GM12878 (cell line): ENCODE measurements around the gene CPD. TPM values are rescaled to one million over a fixed set of nuclear protein-coding genes. Genes with fewer than 3 reads are reported as not detected.

Experiments used
- ATAC-seq: fragments of 200-7000 bp; cut with Tn5 transposase; 3 replicates; pipeline ENCODE4 v1.9.1; 2020; ENCODE audit warnings: mild to moderate bottlenecking, moderate library complexity
- BruUV-seq: library from RNA; stranded (reverse); fragments of 400-500 nt; replicated peaks from 2 replicates; lab custom pipeline; 2021; lab: Mats Ljungman, UMichigan
- CTCF ChIA-PET: fragments of 300-600 bp; sonication (Branson Sonifier 250); formaldehyde crosslinking; extraction: SDS; loops from one replicate; lab custom pipeline; 2021; ENCODE audit warnings: inconsistent platforms; lab: Yijun Ruan, JAX
- POLR2A ChIA-PET: fragments of 350-600 bp; formaldehyde crosslinking; extraction: SDS; loops from one replicate; lab custom pipeline; 2021; ENCODE audit warnings: inconsistent platforms; lab: Charles Lee
- RAD21 ChIA-PET: fragments of 300-600 bp; sonication (Branson Sonifier 250); formaldehyde crosslinking; loops from one replicate; lab custom pipeline; 2023; ENCODE audit warnings: antibody characterized with exemption; ENCODE audit not compliant: unreplicated experiment; lab: Charles Lee
- SMC1A ChIA-PET: fragments of 300-600 bp; sonication (Branson Sonifier 250); formaldehyde crosslinking; loops from one replicate; lab custom pipeline; 2023; ENCODE audit not compliant: unreplicated experiment, uncharacterized antibody; lab: Charles Lee
- DNase-seq: peaks from one replicate; pipeline ENCODE4 v3.0.0-alpha.2; 2011; ENCODE audit warnings: low read depth, low spot score
- FAIRE-seq: peaks from 3 replicates; lab custom pipeline; 2011; peaks lifted over from hg19 to GRCh38; lab: Jason Lieb, UNC
- H2AFZ ChIP-seq: 2 replicates; pipeline ENCODE4 v1.6.0; 2011; ENCODE audit warnings: low read depth, low read length, control low read depth; ENCODE audit not compliant: control insufficient read depth
- H3K27ac ChIP-seq: 2 replicates; pipeline ENCODE4 v1.5.1; 2011; ENCODE audit warnings: control low read depth; ENCODE audit not compliant: control insufficient read depth, insufficient read depth
- H3K27me3 ChIP-seq, 2 experiments: replicated peaks in 1 of 2; 2 replicates each; pipeline versions ENCODE4 v1.6.0 to v1.6.1; 2011; ENCODE audit warnings: low read length in 1 of 2; ENCODE audit not compliant: control insufficient read depth in 2 of 2, insufficient read depth in 2 of 2
- H3K36me3 ChIP-seq, 2 experiments: 2 replicates each; pipeline ENCODE4 v1.5.1; 2011; ENCODE audit warnings: low read length in 1 of 2; ENCODE audit not compliant: control insufficient read depth in 2 of 2, insufficient read depth in 2 of 2
- H3K4me1 ChIP-seq: 2 replicates; pipeline ENCODE4 v1.6.1; 2011; ENCODE audit warnings: mild to moderate bottlenecking, low read length, moderate library complexity, mixed read lengths; ENCODE audit not compliant: control insufficient read depth, insufficient read depth
- H3K4me2 ChIP-seq: 2 replicates; pipeline ENCODE4 v1.6.0; 2011; ENCODE audit warnings: control low read depth; ENCODE audit not compliant: control insufficient read depth, insufficient read depth
- H3K4me3 ChIP-seq: fragments of 200-600 bp; sonication (generic); 2 replicates; pipeline ENCODE4 v1.5.1; 2016
- H3K79me2 ChIP-seq: 2 replicates; pipeline ENCODE4 v1.6.0; 2011; ENCODE audit warnings: low read length; ENCODE audit not compliant: control insufficient read depth, insufficient read depth
- H3K9ac ChIP-seq: 2 replicates; pipeline ENCODE4 v1.8.0; 2011; ENCODE audit warnings: low read length, control low read depth, mixed read lengths; ENCODE audit not compliant: control insufficient read depth, insufficient read depth
- H3K9me3 ChIP-seq: replicated peaks from 3 replicates; pipeline ENCODE4 v1.5.1; 2011; ENCODE audit warnings: mild to moderate bottlenecking, low read length; ENCODE audit not compliant: control insufficient read depth, insufficient read depth
- H4K20me1 ChIP-seq: 2 replicates; pipeline ENCODE4 v1.6.0; 2011; ENCODE audit not compliant: control insufficient read depth, insufficient read depth
- HCFC1 ChIP-seq: fragments of 150-350 bp; IDR thresholded peaks from 2 replicates; pipeline ENCODE4 v1.6.1; 2014; ENCODE audit warnings: low read length
- MEF2B ChIP-seq: fragments of 450-650 bp; IDR thresholded peaks from 2 replicates; pipeline ENCODE4 v1.6.1; 2018; ENCODE audit warnings: mild to moderate bottlenecking, moderate library complexity; ENCODE audit not compliant: partially characterized antibody, poor library complexity, severe bottlenecking
- NR2C1 ChIP-seq: fragments of 450-650 bp; IDR thresholded peaks from 2 replicates; pipeline ENCODE4 v1.6.1; 2017; ENCODE audit warnings: antibody characterized with exemption, mild to moderate bottlenecking, moderate library complexity
- SREBF2 ChIP-seq: IDR thresholded peaks from 2 replicates; pipeline ENCODE4 v1.6.1; 2012; ENCODE audit warnings: mild to moderate bottlenecking, low read length
- ZNF384 ChIP-seq: IDR thresholded peaks from 2 replicates; pipeline ENCODE4 v1.6.1; 2012; ENCODE audit warnings: low read depth, mild to moderate bottlenecking, low read length, improper control_type of control experiment, borderline replicate concordance
- WGBS: methylation state at CpG from one replicate; pipeline ENCODE4 v1.1.6; 2016; ENCODE audit warnings: low lambda C conversion rate; ENCODE audit not compliant: insufficient replicate concordance, insufficient coverage; ENCODE audit errors: missing lambda C conversion rate; 5-methylcytosine and 5-hydroxymethylcytosine counted together
- in situ Hi-C: fragments of 300-500 bp; cut with MboI; formaldehyde crosslinking; loops from 9 replicates; pipeline ENCODE4 v1.14.3; 2018; ENCODE audit warnings: mixed read lengths
- intact Hi-C: fragments of 100-400 bp; cut with micrococcal nuclease; formaldehyde crosslinking; loops from one replicate; pipeline ENCODE4 v1.14.2; 2022; ENCODE audit not compliant: unreplicated experiment
- polyA plus RNA-seq, 11 experiments: library from polyadenylated mRNA; depleted of rRNA in 4 of 11; unstranded in 6 of 11; stranded (reverse) in 5 of 11; fragments of >200 nt; fragmentation: Nextera tagmentation in 4 of 11; fragmentation: Illumina TruSeq in 1 of 11; extraction: Ambion mirVana in 4 of 11; extraction: Trizol in 1 of 11; gene quantifications; 1 replicate in 1 of 11; 2 replicates in 10 of 11; pipeline versions ENCODE4 v1.2.1 to v1.2.3, GENCODE V29; 2011 to 2016; ENCODE audit warnings: inconsistent platforms in 2 of 11, missing spikeins in 2 of 11, low read depth in 1 of 11
- total RNA-seq, 4 experiments: library from RNA; depleted of rRNA in 3 of 4; stranded (reverse); fragments of >200 nt in 3 of 4; fragmentation: Illumina TruSeq in 1 of 4; extraction: Trizol in 1 of 4; gene quantifications; 2 replicates each; pipeline versions ENCODE4 v1.2.1 to v1.2.3, GENCODE V29; 2013 to 2021
- TF ChIP-seq, protein P1 (sequence below): fragments of 450-650 bp; IDR thresholded peaks from 2 replicates; pipeline ENCODE4 v1.6.1; 2016; ENCODE audit warnings: mild to moderate bottlenecking, moderate library complexity, borderline replicate concordance

Gene CPD
- total and polyA plus RNA-seq, 10 of the 15 experiments (the other 5 are each of a cell fraction or from before 2014, with no cell fraction given), result 3.5 to 24.2 (median 15.7) TPM

GRCh38 chr17:30351735-30352134 is 27.0 kb upstream of the CPD start:
- Histone ChIP-seq H3K27ac (no peak overlapping the region), H3K9ac (no peak overlapping the region), H3K79me2 (no peaks in the 10 kb centered on the region), H3K36me3 (no peaks in the 10 kb centered on the region), H3K4me1 (peaks cover 12% of the 10 kb centered on the region), H3K4me2 (no peak overlapping the region), H4K20me1 (no peaks in the 10 kb centered on the region), H3K9me3 (no peaks in the 10 kb centered on the region; the same call in 2 of the 3 replicates), H3K4me3 (no peak overlapping the region), H2AFZ (no peak overlapping the region), H3K27me3 (no peaks in the 10 kb centered on the region)
- RAD21 ChIA-PET, result interaction anchor here (0.6 kb wide), 1 partner anchor 247 kb away, joined by 3 read pairs; no protein-coding TSS in a partner anchor
- FAIRE-seq (no peak), DNase-seq (no peak), ATAC-seq (no peak)
- in situ Hi-C loops, result no loop called here
- TF ChIP-seq NR2C1 (no peak), SREBF2 (no peak), ZNF384 (peak; percentile 35; the same call in 1 of the 2 replicates), HCFC1 (no peak), MEF2B (no peak)
- TF ChIP-seq, protein P1, sequence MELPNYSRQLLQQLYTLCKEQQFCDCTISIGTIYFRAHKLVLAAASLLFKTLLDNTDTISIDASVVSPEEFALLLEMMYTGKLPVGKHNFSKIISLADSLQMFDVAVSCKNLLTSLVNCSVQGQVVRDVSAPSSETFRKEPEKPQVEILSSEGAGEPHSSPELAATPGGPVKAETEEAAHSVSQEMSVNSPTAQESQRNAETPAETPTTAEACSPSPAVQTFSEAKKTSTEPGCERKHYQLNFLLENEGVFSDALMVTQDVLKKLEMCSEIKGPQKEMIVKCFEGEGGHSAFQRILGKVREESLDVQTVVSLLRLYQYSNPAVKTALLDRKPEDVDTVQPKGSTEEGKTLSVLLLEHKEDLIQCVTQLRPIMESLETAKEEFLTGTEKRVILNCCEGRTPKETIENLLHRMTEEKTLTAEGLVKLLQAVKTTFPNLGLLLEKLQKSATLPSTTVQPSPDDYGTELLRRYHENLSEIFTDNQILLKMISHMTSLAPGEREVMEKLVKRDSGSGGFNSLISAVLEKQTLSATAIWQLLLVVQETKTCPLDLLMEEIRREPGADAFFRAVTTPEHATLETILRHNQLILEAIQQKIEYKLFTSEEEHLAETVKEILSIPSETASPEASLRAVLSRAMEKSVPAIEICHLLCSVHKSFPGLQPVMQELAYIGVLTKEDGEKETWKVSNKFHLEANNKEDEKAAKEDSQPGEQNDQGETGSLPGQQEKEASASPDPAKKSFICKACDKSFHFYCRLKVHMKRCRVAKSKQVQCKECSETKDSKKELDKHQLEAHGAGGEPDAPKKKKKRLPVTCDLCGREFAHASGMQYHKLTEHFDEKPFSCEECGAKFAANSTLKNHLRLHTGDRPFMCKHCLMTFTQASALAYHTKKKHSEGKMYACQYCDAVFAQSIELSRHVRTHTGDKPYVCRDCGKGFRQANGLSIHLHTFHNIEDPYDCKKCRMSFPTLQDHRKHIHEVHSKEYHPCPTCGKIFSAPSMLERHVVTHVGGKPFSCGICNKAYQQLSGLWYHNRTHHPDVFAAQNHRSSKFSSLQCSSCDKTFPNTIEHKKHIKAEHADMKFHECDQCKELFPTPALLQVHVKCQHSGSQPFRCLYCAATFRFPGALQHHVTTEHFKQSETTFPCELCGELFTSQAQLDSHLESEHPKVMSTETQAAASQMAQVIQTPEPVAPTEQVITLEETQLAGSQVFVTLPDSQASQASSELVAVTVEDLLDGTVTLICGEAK, result peak; percentile 70
- SMC1A ChIA-PET, result interaction anchor here (1.8 kb wide), 1 partner anchor 9 kb away, joined by 7 read pairs; no protein-coding TSS in a partner anchor
- WGBS, result 50% methylated on average over 2 of the region's 2 CpGs
- BruUV-seq, result no TSS peak
- intact Hi-C loops, result no loop called here
- CTCF ChIA-PET, result interaction anchor here (0.9 to 1.3 kb wide), 2 partner anchors 12 to 17 kb away, joined by 3 to 4 read pairs; no protein-coding TSS in a partner anchor
- POLR2A ChIA-PET, result no interaction called here
